A673 (cell line): ENCODE data around the gene PRR9. TPM values are rescaled to one million over a fixed set of nuclear protein-coding genes. Genes with fewer than 3 reads are reported as not detected.

Experiments
- BruUV-seq: library from RNA; stranded (reverse); fragments of 400-500 nt; replicated peaks from 2 replicates; lab custom pipeline; 2021; lab: Mats Ljungman, UMichigan
- CTCF ChIA-PET: fragments of 300-600 bp; sonication (Branson Sonifier 250); formaldehyde crosslinking; loops from one replicate; lab custom pipeline; 2022; ENCODE audit warnings: antibody characterized with exemption; lab: Charles Lee
- POLR2A ChIA-PET: fragments of 300-600 bp; sonication (Branson Sonifier 250); formaldehyde crosslinking; loops from one replicate; lab custom pipeline; 2022; ENCODE audit warnings: antibody characterized with exemption; ENCODE audit not compliant: low non-redundant PET; lab: Charles Lee
- DNase-seq: peaks from one replicate; pipeline ENCODE4 v3.0.0-alpha.2; 2015; ENCODE audit warnings: low spot score
- H3K27ac ChIP-seq: fragments of 200-600 bp; sonication (generic); 2 replicates; pipeline ENCODE4 v1.5.1; 2016; ENCODE audit warnings: mixed run types, low read depth, mild to moderate bottlenecking, mixed read lengths, antibody characterized with exemption, low read length; ENCODE audit not compliant: poor library complexity, severe bottlenecking
- H3K27me3 ChIP-seq: fragments of 200-600 bp; sonication (generic); replicated peaks from 2 replicates; pipeline ENCODE4 v1.6.1; 2017; ENCODE audit warnings: mixed run types, low read depth, mild to moderate bottlenecking, mixed read lengths, antibody characterized with exemption, low read length; ENCODE audit not compliant: insufficient read depth, poor library complexity
- H3K36me3 ChIP-seq: fragments of 200-600 bp; sonication (generic); 2 replicates; pipeline ENCODE4 v1.6.1; 2016; ENCODE audit warnings: mixed run types, mild to moderate bottlenecking, mixed read lengths, antibody characterized with exemption, low read length; ENCODE audit not compliant: insufficient read depth, poor library complexity, severe bottlenecking
- H3K4me1 ChIP-seq: fragments of 200-600 bp; sonication (generic); 2 replicates; pipeline ENCODE4 v1.6.1; 2017; ENCODE audit warnings: mixed run types, mild to moderate bottlenecking, mixed read lengths, antibody characterized with exemption, low read length; ENCODE audit not compliant: insufficient read depth, poor library complexity, severe bottlenecking
- H3K4me3 ChIP-seq: fragments of 200-600 bp; sonication (generic); 2 replicates; pipeline ENCODE4 v1.5.1; 2016; ENCODE audit warnings: low read depth, mixed run types, mild to moderate bottlenecking, mixed read lengths, low read length; ENCODE audit not compliant: poor library complexity, severe bottlenecking
- H3K9me3 ChIP-seq: fragments of 200-600 bp; sonication (generic); 2 replicates; pipeline ENCODE4 v1.6.1; 2016; ENCODE audit warnings: mixed run types, low read depth, mild to moderate bottlenecking, mixed read lengths, antibody characterized with exemption, low read length; ENCODE audit not compliant: poor library complexity, severe bottlenecking
- CTCF ChIP-seq: fragments of 300-800, 200-600 bp; sonication (generic); conservative IDR thresholded peaks from 2 replicates; pipeline ENCODE4 v1.5.1; 2017; ENCODE audit warnings: low read depth, mild to moderate bottlenecking, antibody characterized with exemption, low read length, moderate library complexity, mixed read lengths
- EZH2 ChIP-seq: fragments of 200-600 bp; sonication (generic); IDR thresholded peaks from 2 replicates; pipeline ENCODE4 v1.6.1; 2017; ENCODE audit warnings: borderline replicate concordance, low read depth, mild to moderate bottlenecking, mixed read lengths, antibody characterized with exemption, low read length; ENCODE audit not compliant: poor library complexity, severe bottlenecking
- intact Hi-C: fragments of 100-400 bp; cut with micrococcal nuclease; formaldehyde crosslinking; loops from one replicate; pipeline ENCODE4 v1.10.0; 2022; ENCODE audit not compliant: unreplicated experiment
- total RNA-seq: library from RNA; stranded (reverse); gene quantifications from 2 replicates; pipeline ENCODE4 v1.2.3, GENCODE V29; 2021

The PRR9 gene
- total RNA-seq, 1 experiment from 2014 or later, result not detected

DNA sequence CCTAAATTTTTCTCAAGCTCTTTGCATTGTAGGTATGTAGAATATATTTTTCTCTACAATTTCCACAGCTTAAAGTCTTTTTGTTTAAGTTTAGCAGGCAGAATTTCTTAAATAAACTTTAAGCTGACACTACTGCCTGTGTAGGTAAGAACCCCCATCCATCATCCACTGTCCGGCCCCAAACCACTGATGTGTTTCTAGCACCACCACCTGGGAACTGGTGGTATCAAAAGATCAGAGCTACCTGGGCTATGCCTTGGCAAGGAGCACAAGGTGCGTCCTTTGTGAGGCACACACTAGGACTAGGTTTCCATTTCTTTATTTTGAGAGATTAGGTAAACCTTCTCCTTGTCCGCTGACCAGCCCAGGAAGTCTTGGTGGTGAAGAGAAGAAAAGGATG, 24.7 kb upstream of the PRR9 start:
- Histone ChIP-seq H3K27me3 (peaks cover 15% of the 10 kb centered on the region), H3K9me3 (no peaks in the 10 kb centered on the region), H3K27ac (no peak overlapping the region), H3K36me3 (no peaks in the 10 kb centered on the region), H3K4me1 (no peaks in the 10 kb centered on the region), H3K4me3 (no peak overlapping the region)
- no TSS peak for BruUV-seq
- ChIA-PET CTCF (no interaction called here), POLR2A (no interaction called here)
- TF ChIP-seq EZH2 (no peak), CTCF (peak; percentile 34)
- intact Hi-C loops, result loop anchor here (10.0 kb wide), 1 partner anchor 318 kb away; the partner anchor contains the start of gene SMCP
- DNase-seq, result peak; percentile 10

DNA sequence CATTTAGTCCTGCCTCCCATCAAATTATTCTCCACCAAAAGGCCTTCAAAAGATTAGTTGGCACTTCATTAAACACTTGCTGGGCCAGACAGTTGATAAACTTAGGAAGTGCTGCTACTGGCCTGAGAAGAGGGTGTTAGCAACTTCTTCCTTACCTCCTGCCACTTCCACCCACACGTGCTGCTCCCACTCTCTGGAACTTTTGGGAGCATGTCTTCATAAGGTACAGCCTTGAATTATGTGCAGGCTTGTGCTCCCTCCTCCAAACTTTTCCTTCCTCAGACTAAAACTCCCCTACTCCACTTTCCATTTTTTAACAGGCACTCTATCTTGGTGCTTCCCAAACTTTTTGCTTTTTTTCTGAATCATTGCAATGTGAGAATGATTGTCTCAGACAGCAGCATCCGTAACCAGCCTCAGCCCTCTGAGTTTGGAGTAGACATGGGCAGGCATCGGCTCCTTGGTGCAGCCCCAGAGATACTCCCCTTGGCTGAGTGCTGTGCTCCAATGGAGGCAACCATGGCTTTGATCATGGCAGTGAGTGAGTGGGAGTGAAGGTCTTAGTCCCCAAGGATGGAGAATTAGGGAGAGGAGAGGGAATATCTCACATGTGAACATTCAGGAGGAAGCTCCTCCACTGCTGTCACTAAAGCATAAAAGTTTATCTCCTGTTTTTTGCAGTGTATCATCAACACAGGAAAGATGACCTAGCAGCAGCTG, 22.9 kb upstream of the PRR9 start:
- no TSS peak for BruUV-seq
- H3K27ac ChIP-seq, result no peak overlapping the region
- peaks cover 32% of the 10 kb centered on the region for H3K27me3 ChIP-seq
- no peak overlapping the region for H3K4me3 ChIP-seq
- no peaks in the 10 kb centered on the region for H3K4me1 ChIP-seq
- CTCF ChIA-PET, result no interaction called here
- DNase-seq, result no peak
- no peak for TF ChIP-seq EZH2
- TF ChIP-seq CTCF, result no peak
- intact Hi-C loops, result loop anchor here (10.0 kb wide), 1 partner anchor 320 kb away; the partner anchor contains the start of gene SMCP
- H3K9me3 ChIP-seq, result no peaks in the 10 kb centered on the region
- H3K36me3 ChIP-seq, result no peaks in the 10 kb centered on the region
- POLR2A ChIA-PET, result no interaction called here

DNA sequence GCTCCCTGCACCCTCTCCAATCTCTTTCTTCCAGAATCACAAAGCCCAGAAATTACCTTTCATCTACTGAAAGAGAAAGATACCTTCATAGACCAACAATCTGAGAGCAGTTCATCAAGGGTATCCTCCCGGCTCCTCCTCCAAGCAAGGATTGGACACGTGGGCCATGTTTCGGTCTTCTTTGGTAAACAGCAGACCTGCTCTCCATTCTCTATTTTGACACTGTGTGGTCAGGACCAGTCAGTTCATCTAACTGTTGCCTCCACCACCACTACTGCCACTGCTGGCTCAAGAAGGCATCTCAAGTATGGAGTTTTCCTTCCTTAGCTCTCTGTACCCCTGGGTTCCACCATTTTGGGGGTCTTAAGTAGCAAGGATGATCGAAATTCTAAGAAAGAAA, 22.2 kb upstream of the PRR9 start:
- no TSS peak for BruUV-seq
- intact Hi-C loops, result loop anchor here (10.0 kb wide), 1 partner anchor 320 kb away; the partner anchor contains the start of gene SMCP
- CTCF ChIA-PET, result no interaction called here

More for the DNA sequence above, 22.2 kb upstream of the PRR9 start:
- H3K36me3 ChIP-seq, result no peaks in the 10 kb centered on the region
- no peak overlapping the region for H3K27ac ChIP-seq
- peaks cover 39% of the 10 kb centered on the region for H3K27me3 ChIP-seq
- H3K9me3 ChIP-seq, result no peaks in the 10 kb centered on the region
- no peak overlapping the region for H3K4me3 ChIP-seq
- POLR2A ChIA-PET, result no interaction called here
- no peak for DNase-seq
- TF ChIP-seq CTCF (no peak), EZH2 (no peak)
- H3K4me1 ChIP-seq, result no peaks in the 10 kb centered on the region
